ENCODE results near the gene PCDHGC4. TPM values are rescaled to one million over a fixed set of nuclear protein-coding genes. Genes with fewer than 3 reads are reported as not detected.

Gene PCDHGC4
- total RNA-seq, 1 experiment from 2014 or later, result 0.39 TPM

DNA sequence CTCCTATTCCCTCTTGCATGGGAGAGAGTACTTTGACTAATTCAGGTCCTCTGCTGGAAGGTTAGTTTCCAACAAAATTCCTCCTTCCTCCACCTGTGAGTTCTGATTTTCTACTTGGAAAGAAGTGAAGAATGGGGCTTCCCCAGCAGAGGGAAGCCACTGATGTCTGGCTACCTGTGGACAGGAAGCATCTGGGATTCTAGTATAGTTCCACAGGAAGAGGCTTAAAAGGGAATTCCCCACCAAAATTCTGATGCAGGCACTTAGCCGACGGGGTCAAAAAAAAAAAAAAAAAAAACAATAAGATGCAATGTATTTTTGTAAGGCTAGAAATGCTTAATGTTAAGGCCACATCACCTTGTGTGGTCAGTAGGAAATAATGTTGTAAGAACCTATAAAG, 37.5 kb downstream of the PCDHGC4 start:
- Histone ChIP-seq H3K4me1 (replicated peaks) (peaks cover 53% of the 10 kb centered on the region), H3K4me3 (no peak overlapping the region), H3K36me3 (peaks cover 60% of the 10 kb centered on the region), H3K27ac (peak overlapping the region; percentile 36), H3K27me3 (replicated peaks) (no peaks in the 10 kb centered on the region), H3K9me3 (replicated peaks) (no peaks in the 10 kb centered on the region)
- no peak for DNase-seq (ENCODE audit: low read depth in 1 of 2, low spot score in 2 of 2)

DNA sequence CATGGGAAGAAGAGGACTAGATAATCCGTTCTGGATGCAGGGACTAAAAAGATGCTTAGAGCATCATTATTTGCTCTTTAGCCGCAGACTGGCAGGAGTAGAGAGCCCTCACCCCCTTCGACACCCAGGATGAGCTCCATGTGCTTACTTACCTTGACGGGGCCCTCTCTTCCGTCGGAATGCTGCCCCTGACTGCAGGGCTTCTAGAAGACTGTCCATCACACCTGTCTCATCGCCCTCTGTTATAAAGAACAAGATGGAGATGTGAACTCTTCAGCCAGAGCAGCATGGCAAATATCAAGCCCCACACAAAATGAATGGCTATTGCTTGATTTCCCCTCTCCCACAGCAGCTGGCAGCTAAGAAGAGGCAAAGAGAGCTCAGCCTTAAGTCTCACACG, 39.2 kb downstream of the PCDHGC4 start:
- Histone ChIP-seq H3K36me3 (peaks cover 63% of the 10 kb centered on the region), H3K9me3 (replicated peaks) (no peaks in the 10 kb centered on the region), H3K27ac (peak overlapping the region; percentile 17), H3K4me3 (no peak overlapping the region), H3K4me1 (replicated peaks) (peaks cover 53% of the 10 kb centered on the region), H3K27me3 (replicated peaks) (no peaks in the 10 kb centered on the region)
- DNase-seq (ENCODE audit: low read depth in 1 of 2, low spot score in 2 of 2), result no peak

DNA sequence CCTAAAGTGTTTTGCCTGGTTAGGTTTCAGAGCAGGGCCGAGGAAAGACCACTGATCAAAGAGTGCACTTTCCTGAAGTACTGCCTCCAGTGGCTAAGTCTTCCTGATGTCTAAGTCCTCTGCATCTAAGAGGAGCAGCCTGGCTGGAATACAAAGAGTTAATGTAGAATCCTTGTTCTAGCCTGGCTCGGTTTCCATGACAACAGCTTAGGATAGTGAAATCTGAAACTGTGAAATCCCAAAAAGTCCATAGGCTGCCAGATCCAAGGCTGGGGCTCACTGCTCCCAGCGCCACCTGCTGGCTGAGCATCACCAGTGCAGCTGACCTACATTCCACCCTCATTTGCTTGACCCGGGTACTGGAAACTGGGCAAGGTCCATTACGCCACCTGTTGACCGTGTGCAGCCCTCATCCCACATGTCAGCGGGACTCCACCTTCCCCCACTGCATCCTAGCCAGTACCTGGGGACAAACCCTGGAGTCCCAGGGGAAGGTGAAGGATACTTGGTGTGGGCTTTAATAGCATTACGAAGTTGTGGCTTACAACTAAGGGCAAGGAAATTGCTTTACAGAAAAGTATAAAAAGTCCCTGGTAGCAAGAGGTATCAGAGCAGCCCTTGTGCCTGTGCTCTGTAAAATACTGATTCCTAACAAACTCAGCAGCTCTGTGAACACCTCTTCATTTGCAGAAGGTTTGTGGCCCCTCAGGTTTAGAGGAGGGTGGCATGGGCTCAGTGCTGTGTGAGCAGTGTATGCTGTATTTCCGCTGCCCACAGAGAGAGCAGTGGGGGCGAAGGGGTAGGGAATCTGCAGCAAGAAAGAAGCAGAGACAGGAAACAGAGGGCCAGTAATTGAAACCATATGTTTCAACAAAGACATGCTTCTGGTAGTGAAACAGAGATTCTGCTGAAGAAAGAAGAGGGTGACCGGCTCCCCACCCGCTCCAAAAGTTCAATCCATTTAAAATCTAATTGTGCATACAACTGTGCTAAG, 40.1 kb downstream of the PCDHGC4 start:
- Histone ChIP-seq H3K4me3 (no peak overlapping the region), H3K27ac (peak overlapping the region; percentile 48), H3K36me3 (peaks cover 59% of the 10 kb centered on the region), H3K27me3 (replicated peaks) (no peaks in the 10 kb centered on the region), H3K4me1 (replicated peaks) (peaks cover 51% of the 10 kb centered on the region), H3K9me3 (replicated peaks) (no peaks in the 10 kb centered on the region)
- peak; percentile 93 to 96 for DNase-seq (ENCODE audit: low read depth in 1 of 2, low spot score in 2 of 2)

DNA sequence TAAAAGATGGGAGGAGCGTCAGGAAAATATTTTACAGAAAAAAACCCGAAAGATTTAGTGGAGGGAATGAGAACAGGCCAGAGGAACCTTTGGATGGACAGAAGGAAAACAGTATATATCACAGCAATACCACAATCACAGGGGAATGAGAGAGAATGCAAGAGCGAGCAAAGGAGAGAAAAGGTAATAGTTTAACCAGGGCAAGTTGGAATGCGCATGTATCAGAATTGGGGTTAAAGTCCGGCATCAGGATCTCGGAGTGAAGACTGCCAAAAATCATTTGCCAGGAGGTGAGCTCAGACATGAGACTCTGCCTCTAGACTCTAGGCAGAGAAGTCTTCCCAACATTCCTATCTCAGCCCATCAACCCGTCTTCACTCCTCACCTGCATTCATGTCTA, 40.8 kb downstream of the PCDHGC4 start:
- peak overlapping the region; percentile 48 for H3K27ac ChIP-seq
- H3K4me3 ChIP-seq, result no peak overlapping the region
- H3K4me1 ChIP-seq (replicated peaks), result peaks cover 44% of the 10 kb centered on the region
- H3K27me3 ChIP-seq (replicated peaks), result no peaks in the 10 kb centered on the region
- no peak for DNase-seq (ENCODE audit: low read depth in 1 of 2, low spot score in 2 of 2)
- H3K9me3 ChIP-seq (replicated peaks), result no peaks in the 10 kb centered on the region
- peaks cover 56% of the 10 kb centered on the region for H3K36me3 ChIP-seq

DNA sequence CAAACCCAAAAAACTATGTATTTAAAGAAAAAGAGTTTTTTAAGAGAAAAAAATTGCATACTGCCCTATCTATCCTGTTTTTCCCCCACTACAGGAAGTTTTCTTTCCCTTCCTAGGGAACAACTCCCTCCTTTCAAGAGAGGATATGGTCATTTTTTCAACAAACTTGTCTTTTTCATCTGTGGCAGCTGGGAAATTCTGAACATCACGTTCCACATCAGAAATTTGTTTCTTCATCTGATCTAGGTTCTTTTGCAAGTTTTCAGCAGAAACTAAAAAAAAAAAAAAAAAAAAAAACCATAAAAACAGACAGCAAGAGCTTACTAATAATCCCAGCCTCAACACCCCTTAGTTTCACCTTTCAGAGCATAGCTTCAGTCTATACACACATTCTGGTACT, 42.6 kb downstream of the PCDHGC4 start:
- no peak overlapping the region for H3K27ac ChIP-seq
- H3K27me3 ChIP-seq (replicated peaks), result no peaks in the 10 kb centered on the region
- H3K36me3 ChIP-seq, result peaks cover 56% of the 10 kb centered on the region
- no peak overlapping the region for H3K4me3 ChIP-seq
- no peaks in the 10 kb centered on the region for H3K9me3 ChIP-seq (replicated peaks)
- peaks cover 29% of the 10 kb centered on the region for H3K4me1 ChIP-seq (replicated peaks)
- no peak for DNase-seq (ENCODE audit: low read depth in 1 of 2, low spot score in 2 of 2)

DNA sequence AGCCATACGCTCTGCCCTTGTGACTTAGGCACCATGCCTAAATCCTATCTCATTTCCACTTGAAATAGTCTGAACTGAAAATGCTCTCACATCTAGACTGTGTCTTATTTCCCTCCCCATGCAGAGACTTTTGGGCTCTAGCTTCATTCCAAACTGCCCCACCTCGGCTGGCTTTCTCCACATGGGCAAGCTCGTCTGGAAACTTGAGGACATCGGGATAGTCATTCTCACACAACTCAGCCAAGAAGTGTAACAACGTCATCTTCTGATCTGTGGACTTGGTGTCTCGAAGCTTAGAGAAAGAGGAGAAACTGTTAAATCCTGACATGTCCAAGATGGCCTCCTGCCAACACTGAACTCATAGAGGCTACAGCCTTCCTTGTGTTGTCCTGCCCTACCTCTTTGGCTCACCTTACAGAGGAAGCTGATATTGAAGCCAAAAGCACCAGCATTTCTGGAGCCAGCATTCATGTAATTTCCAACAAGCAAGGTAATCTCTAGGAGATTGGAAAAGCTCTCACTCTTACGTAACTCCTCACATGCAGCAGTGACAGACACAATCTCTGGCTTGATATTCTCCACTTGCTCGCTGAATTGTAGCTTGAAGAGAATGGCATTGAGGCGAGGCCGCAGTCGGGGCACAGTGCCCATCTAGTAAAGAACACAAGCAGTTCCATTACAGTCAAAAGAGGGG, 43.6 kb downstream of the PCDHGC4 start:
- peaks cover 20% of the 10 kb centered on the region for H3K4me1 ChIP-seq (replicated peaks)
- peaks cover 55% of the 10 kb centered on the region for H3K36me3 ChIP-seq
- H3K9me3 ChIP-seq (replicated peaks), result no peaks in the 10 kb centered on the region
- no peak for DNase-seq (ENCODE audit: low read depth in 1 of 2, low spot score in 2 of 2)
- H3K27me3 ChIP-seq (replicated peaks), result no peaks in the 10 kb centered on the region
- no peak overlapping the region for H3K4me3 ChIP-seq
- no peak overlapping the region for H3K27ac ChIP-seq

DNA sequence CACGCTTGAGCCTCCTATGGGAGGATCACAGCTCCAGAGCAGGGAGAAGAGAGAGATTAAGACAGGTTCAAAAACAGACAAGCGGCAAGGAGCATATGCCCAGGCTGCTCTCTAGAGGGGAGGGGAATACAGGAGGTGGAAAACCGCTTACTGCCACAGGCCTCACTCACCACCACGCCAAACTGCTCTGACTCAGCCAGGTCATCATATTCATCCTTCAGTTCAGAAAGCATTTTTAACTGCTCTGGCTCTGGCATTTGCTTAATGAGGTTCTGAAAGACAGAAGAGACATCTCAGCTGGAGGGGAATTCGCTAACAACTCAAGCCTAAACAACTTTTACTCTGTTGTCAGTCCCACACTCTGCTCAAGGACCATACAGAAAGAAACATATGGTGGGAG, 44.2 kb downstream of the PCDHGC4 start:
- peaks cover 55% of the 10 kb centered on the region for H3K36me3 ChIP-seq
- peaks cover 20% of the 10 kb centered on the region for H3K4me1 ChIP-seq (replicated peaks)
- no peak overlapping the region for H3K27ac ChIP-seq
- DNase-seq (ENCODE audit: low read depth in 1 of 2, low spot score in 2 of 2), result no peak
- no peaks in the 10 kb centered on the region for H3K27me3 ChIP-seq (replicated peaks)
- no peak overlapping the region for H3K4me3 ChIP-seq
- H3K9me3 ChIP-seq (replicated peaks), result no peaks in the 10 kb centered on the region

DNA sequence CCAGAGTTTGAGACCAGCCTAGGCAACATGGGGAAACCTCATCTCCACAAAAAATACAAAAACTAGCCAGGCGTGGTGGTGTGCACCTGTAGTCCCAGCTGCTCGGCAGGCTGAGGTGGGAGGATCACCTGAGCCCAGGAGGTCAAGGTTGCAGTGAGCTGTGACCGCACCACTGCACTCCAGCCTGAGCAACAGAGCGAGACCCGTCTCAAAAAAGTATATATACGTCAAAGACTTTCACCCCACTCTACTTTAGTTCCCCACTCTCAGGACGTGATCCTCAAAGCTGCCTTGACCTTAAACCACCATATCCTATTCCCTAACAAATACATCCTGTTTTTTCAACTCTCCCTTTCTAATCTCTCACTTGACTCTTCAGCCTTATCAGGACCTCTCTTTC, 45.0 kb downstream of the PCDHGC4 start:
- Histone ChIP-seq H3K9me3 (replicated peaks) (no peaks in the 10 kb centered on the region), H3K4me1 (replicated peaks) (peaks cover 11% of the 10 kb centered on the region)

DNA sequence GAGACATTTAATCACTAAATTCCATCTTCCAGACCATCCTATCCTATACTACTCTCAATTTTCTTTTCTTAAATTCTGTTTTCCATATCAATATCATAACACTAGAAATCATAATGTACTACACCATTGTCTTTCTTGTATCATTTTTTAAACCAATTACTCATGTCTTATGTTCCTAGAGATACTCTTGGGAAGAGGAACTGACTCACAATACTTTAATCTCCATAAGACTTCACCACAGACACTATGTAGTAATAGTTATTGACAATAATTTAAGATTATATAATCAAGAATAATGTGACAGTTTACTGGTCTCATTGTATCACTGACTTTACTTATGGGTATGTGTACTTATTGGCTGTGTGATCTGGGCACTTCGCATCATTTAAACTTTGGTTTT, 47.9 kb downstream of the PCDHGC4 start:
- Histone ChIP-seq H3K27me3 (replicated peaks) (no peaks in the 10 kb centered on the region), H3K36me3 (peaks cover 45% of the 10 kb centered on the region), H3K9me3 (replicated peaks) (no peaks in the 10 kb centered on the region), H3K4me1 (replicated peaks) (no peaks in the 10 kb centered on the region), H3K4me3 (no peak overlapping the region), H3K27ac (no peak overlapping the region)
- no peak for DNase-seq (ENCODE audit: low read depth in 1 of 2, low spot score in 2 of 2)

More for the DNA sequence above, 45.0 kb downstream of the PCDHGC4 start:
- Histone ChIP-seq H3K27ac (no peak overlapping the region), H3K36me3 (peaks cover 58% of the 10 kb centered on the region), H3K4me3 (no peak overlapping the region), H3K27me3 (replicated peaks) (no peaks in the 10 kb centered on the region)
- no peak for DNase-seq (ENCODE audit: low read depth in 1 of 2, low spot score in 2 of 2)

DNA sequence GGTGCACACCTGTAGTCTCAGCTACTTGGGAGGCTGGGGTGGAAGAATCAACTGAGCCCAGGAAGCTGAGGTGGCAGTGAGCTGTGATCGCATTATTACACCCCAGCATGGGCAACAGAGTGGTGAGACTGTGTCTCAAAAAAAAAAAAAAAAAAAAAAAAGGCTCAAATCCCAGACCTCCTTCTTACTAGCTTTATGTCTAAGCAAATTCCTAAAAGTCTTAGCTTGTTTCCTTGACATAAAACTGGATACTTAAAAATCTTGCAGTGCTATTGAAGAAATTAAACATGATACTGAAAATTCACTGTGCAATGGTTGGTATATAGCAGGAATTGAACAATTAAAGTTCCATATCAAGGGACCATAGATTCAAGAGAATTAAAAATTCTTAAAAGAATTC, 49.1 kb downstream of the PCDHGC4 start:
- H3K36me3 ChIP-seq, result peaks cover 33% of the 10 kb centered on the region
- H3K27me3 ChIP-seq (replicated peaks), result no peaks in the 10 kb centered on the region
- no peak overlapping the region for H3K4me3 ChIP-seq
- H3K27ac ChIP-seq, result no peak overlapping the region
- no peak for DNase-seq (ENCODE audit: low read depth in 1 of 2, low spot score in 2 of 2)
- H3K4me1 ChIP-seq (replicated peaks), result no peaks in the 10 kb centered on the region
- no peaks in the 10 kb centered on the region for H3K9me3 ChIP-seq (replicated peaks)

DNA sequence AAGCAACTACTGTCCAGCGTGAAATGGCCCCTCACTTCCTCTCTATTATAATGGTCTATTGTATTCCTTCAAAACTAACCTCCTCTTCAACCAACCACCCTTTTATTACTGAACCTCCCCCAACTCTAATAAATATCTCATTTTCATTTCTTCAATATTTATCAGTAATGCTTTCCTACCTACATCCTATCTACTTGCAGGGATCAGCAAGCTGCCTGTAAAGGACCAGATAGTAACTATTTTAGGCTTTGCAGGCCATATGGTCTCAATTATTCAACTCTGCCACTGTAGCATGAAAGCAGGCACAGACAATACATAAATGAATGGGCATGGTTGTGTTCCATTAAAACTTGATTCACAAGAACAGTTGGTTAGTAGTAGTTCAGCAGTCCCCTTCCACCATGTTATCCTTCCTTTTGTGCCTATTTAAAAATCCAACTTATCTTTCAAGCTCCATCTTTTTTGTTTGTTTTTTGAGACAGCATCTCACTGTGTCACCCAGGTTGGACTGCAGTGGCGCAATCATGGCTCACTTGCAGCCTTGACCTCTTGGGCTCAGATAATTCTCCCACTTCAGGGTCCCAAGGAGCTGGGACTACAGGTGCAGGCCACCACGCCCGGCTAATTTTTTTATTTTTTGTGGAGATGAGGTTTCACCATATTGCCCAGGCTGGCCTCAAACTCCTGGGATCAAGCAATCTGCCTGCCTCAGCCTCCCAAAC, 49.8 kb downstream of the PCDHGC4 start:
- Histone ChIP-seq H3K36me3 (peaks cover 29% of the 10 kb centered on the region), H3K27me3 (replicated peaks) (no peaks in the 10 kb centered on the region), H3K9me3 (replicated peaks) (no peaks in the 10 kb centered on the region), H3K4me3 (no peak overlapping the region), H3K4me1 (replicated peaks) (no peaks in the 10 kb centered on the region), H3K27ac (no peak overlapping the region)
- no peak for DNase-seq (ENCODE audit: low read depth in 1 of 2, low spot score in 2 of 2)

Data from SJSA1 (cell line).